Left ventricle myocardium inferior (tissue), 1 donor: ENCODE data around the gene HDX. TPM values are rescaled to one million over a fixed set of nuclear protein-coding genes. Genes with fewer than 3 reads are reported as not detected.
"Not testable (repeated sequence)": the region's sequence is repeated elsewhere in the genome, so short reads cannot be mapped to it uniquely, and the experiment has no call there.

Experiments used
- DNase-seq: peaks from one replicate; pipeline ENCODE4 v3.0.0-alpha.2; 2020
- H3K27ac ChIP-seq: fragments of 200-600 bp; replicated peaks from 2 replicates; pipeline ENCODE4 v1.8.0; 2021
- H3K27me3 ChIP-seq: fragments of 200-600 bp; 2 replicates; pipeline ENCODE4 v1.8.0; 2021; ENCODE audit warnings: low read depth
- H3K36me3 ChIP-seq: fragments of 200-600 bp; 2 replicates; pipeline ENCODE4 v1.8.0; 2021
- H3K4me1 ChIP-seq: fragments of 200-600 bp; 2 replicates; pipeline ENCODE4 v1.8.0; 2021
- H3K4me3 ChIP-seq: fragments of 200-600 bp; 2 replicates; pipeline ENCODE4 v1.8.0; 2021; ENCODE audit warnings: mild to moderate bottlenecking, moderate library complexity
- H3K9me3 ChIP-seq: fragments of 200-600 bp; replicated peaks from 2 replicates; pipeline ENCODE4 v1.8.0; 2021
- intact Hi-C: fragments of 100-400 bp; cut with micrococcal nuclease; formaldehyde crosslinking; loops from one replicate; pipeline ENCODE4 v1.11.0; 2022
- total RNA-seq: library from RNA; stranded (reverse); fragmentation: NEBNext Ultra II Directional; extraction: Animal tissue kit (Norgen Biotek cat#: 25700); gene quantifications from one replicate; pipeline ENCODE4 v1.2.1, GENCODE V29; 2021
- TF ChIP-seq, protein P1 (sequence below): fragments of 200-600 bp; IDR thresholded peaks from 2 replicates; pipeline ENCODE4 v1.8.0; 2021; ENCODE audit warnings: antibody characterized with exemption, mild to moderate bottlenecking, borderline replicate concordance
- donor health status: DM: no; HTN: yes; CAD: no; lungs with severe emphysema.

HDX gene
- total RNA-seq, 1 donor from 2014 or later: 2.0 TPM

DNA sequence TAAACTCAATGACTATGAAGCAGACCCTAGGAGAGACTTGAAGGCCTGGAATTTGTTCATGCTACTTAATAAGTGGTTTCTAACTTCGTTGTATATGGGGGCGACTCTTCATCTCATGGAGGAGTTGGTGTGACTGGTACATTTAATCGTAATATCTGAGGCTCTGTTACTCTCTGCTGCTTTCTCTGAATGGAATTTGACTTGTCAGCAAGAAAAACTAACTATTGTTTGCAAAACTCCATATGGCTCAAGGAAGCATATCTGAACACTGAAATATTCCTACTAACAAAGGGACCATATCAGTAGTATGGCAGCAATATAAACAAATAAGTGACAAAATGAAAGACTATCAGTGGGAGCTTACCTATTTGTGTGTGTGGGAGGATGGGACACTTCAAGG, 182.2 kb downstream of the HDX start:
- Histone ChIP-seq H3K4me3 (no peak overlapping the region), H3K4me1 (no peaks in the 10 kb centered on the region), H3K9me3 (peaks cover 9% of the 10 kb centered on the region), H3K36me3 (no peaks in the 10 kb centered on the region), H3K27me3 (no peaks in the 10 kb centered on the region), H3K27ac (no peak overlapping the region)
- intact Hi-C loops: no loop called here
- no peak for DNase-seq
- TF ChIP-seq, protein P1, sequence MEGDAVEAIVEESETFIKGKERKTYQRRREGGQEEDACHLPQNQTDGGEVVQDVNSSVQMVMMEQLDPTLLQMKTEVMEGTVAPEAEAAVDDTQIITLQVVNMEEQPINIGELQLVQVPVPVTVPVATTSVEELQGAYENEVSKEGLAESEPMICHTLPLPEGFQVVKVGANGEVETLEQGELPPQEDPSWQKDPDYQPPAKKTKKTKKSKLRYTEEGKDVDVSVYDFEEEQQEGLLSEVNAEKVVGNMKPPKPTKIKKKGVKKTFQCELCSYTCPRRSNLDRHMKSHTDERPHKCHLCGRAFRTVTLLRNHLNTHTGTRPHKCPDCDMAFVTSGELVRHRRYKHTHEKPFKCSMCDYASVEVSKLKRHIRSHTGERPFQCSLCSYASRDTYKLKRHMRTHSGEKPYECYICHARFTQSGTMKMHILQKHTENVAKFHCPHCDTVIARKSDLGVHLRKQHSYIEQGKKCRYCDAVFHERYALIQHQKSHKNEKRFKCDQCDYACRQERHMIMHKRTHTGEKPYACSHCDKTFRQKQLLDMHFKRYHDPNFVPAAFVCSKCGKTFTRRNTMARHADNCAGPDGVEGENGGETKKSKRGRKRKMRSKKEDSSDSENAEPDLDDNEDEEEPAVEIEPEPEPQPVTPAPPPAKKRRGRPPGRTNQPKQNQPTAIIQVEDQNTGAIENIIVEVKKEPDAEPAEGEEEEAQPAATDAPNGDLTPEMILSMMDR: no peak

DNA sequence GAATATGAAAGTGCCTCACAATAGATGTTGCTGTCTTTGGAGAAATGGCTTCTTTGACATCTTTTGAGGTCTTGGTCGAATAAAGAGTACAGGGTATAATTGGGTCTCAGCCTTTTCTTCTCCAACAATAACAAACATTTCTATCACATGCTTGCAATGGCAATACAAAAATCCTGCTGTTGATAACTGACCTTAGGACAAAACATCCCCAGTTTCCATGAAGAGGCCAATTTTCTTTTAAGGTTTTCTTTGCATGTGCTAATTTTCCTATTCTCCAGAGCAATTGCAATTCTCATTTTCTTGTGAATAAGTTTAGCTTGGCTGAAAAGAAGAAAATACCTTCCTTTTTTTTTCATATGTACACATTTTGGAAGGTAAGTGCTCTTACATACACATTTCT, 183.6 kb downstream of the HDX start:
- Histone ChIP-seq H3K4me3 (no peak overlapping the region), H3K4me1 (no peaks in the 10 kb centered on the region), H3K27me3 (no peaks in the 10 kb centered on the region), H3K36me3 (no peaks in the 10 kb centered on the region), H3K27ac (no peak overlapping the region), H3K9me3 (peaks cover 15% of the 10 kb centered on the region)
- TF ChIP-seq, protein P1: no peak
- intact Hi-C loops: no loop called here
- DNase-seq: no peak

DNA sequence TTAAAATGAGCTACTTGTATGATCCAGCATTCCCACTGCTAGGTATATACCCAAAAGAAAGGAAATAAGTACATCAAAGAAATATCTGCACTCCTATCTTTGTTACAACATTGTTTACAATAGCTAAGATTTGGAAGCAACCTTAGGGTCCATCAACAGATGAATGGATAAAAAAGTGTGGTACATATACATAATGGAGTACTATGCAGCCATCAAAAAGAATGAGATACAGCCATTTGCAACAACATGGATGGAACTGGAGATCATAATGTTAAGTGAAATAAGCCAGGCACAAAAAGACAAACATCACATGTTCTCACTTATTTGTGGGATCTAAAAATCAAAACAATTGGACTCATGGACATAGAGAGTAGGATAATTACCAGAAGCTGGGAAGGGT, 186.3 kb downstream of the HDX start:
- H3K27me3 ChIP-seq, H3K27ac ChIP-seq, H3K36me3 ChIP-seq, H3K4me1 ChIP-seq, intact Hi-C loops, DNase-seq, H3K4me3 ChIP-seq: not testable (repeated sequence)
- peaks cover 15% of the 10 kb centered on the region for H3K9me3 ChIP-seq
